Fibroblast of lung (primary cell): Measurements from ENCODE around the gene KRTAP19-6. TPM values are rescaled to one million over a fixed set of nuclear protein-coding genes. Genes with fewer than 3 reads are reported as not detected.

Experiments used
- DNase-seq, 2 donors: peaks; one replicate each; pipeline versions ENCODE4 v3.0.0 to v3.0.0-alpha.2; 2010; ENCODE audit warnings: low read depth in 2 of 2
- H2AFZ ChIP-seq: 2 replicates; pipeline ENCODE4 v1.5.1; 2012; ENCODE audit warnings: low read length, control low read depth, inconsistent platforms
- H3K27ac ChIP-seq: 2 replicates; pipeline ENCODE4 v1.5.1; 2011; ENCODE audit warnings: low read length, control low read depth; ENCODE audit not compliant: insufficient read depth
- H3K27me3 ChIP-seq: 2 replicates; pipeline ENCODE4 v1.5.1; 2011; ENCODE audit warnings: mild to moderate bottlenecking, low read length; ENCODE audit not compliant: control insufficient read depth, insufficient read depth
- H3K36me3 ChIP-seq: 2 replicates; pipeline ENCODE4 v1.5.1; 2011; ENCODE audit warnings: low read length; ENCODE audit not compliant: control insufficient read depth, insufficient read depth
- H3K4me1 ChIP-seq: 2 replicates; pipeline ENCODE4 v1.5.1; 2011; ENCODE audit warnings: low read length; ENCODE audit not compliant: control insufficient read depth, insufficient read depth; ENCODE audit errors: extremely low read depth
- H3K4me2 ChIP-seq: 2 replicates; pipeline ENCODE4 v1.5.1; 2011; ENCODE audit warnings: low read length, control low read depth; ENCODE audit not compliant: insufficient read depth; ENCODE audit errors: extremely low read depth
- H3K4me3 ChIP-seq, 4 experiments: fragments of 200-600 bp in 1 of 4; sonication (generic) in 1 of 4; replicated peaks in 1 of 4; 2 replicates each; pipeline ENCODE4 v1.5.1; 2011 to 2016; ENCODE audit warnings: low read length in 4 of 4, low read depth in 3 of 4, mild to moderate bottlenecking in 3 of 4, control low read depth in 2 of 4, inconsistent platforms in 1 of 4, mixed read lengths in 1 of 4; ENCODE audit not compliant: insufficient read depth in 1 of 4; ENCODE audit errors: control extremely low read depth in 1 of 4
- H3K79me2 ChIP-seq: 2 replicates; pipeline ENCODE4 v1.5.1; 2012; ENCODE audit warnings: mild to moderate bottlenecking, low read length, inconsistent platforms; ENCODE audit not compliant: control insufficient read depth, insufficient read depth
- H3K9ac ChIP-seq: 2 replicates; pipeline ENCODE4 v1.5.1; 2011; ENCODE audit warnings: mild to moderate bottlenecking, low read length, control low read depth; ENCODE audit not compliant: insufficient read depth
- H3K9me3 ChIP-seq: 2 replicates; pipeline ENCODE4 v1.5.1; 2012; ENCODE audit warnings: low read depth, low read length; ENCODE audit not compliant: control insufficient read depth, insufficient read depth
- H4K20me1 ChIP-seq: 2 replicates; pipeline ENCODE4 v1.5.1; 2011; ENCODE audit warnings: low read length; ENCODE audit not compliant: control insufficient read depth, insufficient read depth; ENCODE audit errors: extremely low read depth
- CTCF ChIP-seq, 2 donors: IDR thresholded peaks in 1 of 2; conservative IDR thresholded peaks in 1 of 2; 1 replicate in 1 of 2; 2 replicates in 1 of 2; pipeline ENCODE4 v1.5.1; 2011 to 2012; ENCODE audit warnings: low read length in 2 of 2, control low read depth in 1 of 2, inconsistent platforms in 1 of 2, low read depth in 1 of 2, mild to moderate bottlenecking in 1 of 2
- EZH2 ChIP-seq: IDR thresholded peaks from 2 replicates; pipeline ENCODE4 v1.5.1; 2012; ENCODE audit warnings: low read length, control low read depth, mild to moderate bottlenecking; ENCODE audit errors: missing control alignments
- polyA plus RNA-seq, 2 donors: library from polyadenylated mRNA; depleted of rRNA in 1 of 2; stranded (reverse) in 1 of 2; unstranded in 1 of 2; fragments of >200 nt; gene quantifications; 2 replicates each; pipeline ENCODE4 v1.2.1, GENCODE V29; 2011 to 2012; ENCODE audit warnings: missing spikeins in 1 of 2
- total RNA-seq: library from RNA; depleted of rRNA; stranded (reverse); fragments of >200 nt; gene quantifications from 2 replicates; pipeline ENCODE4 v1.2.1, GENCODE V29; 2014

Gene KRTAP19-6
- total and polyA plus RNA-seq, 2 donors (not counting 1 experiment from before 2014, with no cell fraction given), result not detected

GRCh38 chr21:30580132-30580531, 38.5 kb upstream of the KRTAP19-6 start:
- no peak for DNase-seq
- H3K9ac ChIP-seq, result no peak overlapping the region
- H3K27me3 ChIP-seq, result no peaks in the 10 kb centered on the region
- TF ChIP-seq CTCF (conservative IDR thresholded peaks at IDR 0.05 in 1 of 2, IDR thresholded peaks at IDR 0.05 in 1 of 2; ENCODE audit: low read depth in 1 of 2, low read length in 2 of 2), result no peak
- TF ChIP-seq EZH2, result no peak
- no peak overlapping the region for H2AFZ ChIP-seq
- no peak overlapping the region for H3K4me3 ChIP-seq
- H3K27ac ChIP-seq, result no peak overlapping the region
- H3K4me2 ChIP-seq, result no peak overlapping the region
- no peaks in the 10 kb centered on the region for H3K36me3 ChIP-seq
- no peaks in the 10 kb centered on the region for H3K9me3 ChIP-seq
- no peaks in the 10 kb centered on the region for H4K20me1 ChIP-seq
- H3K4me1 ChIP-seq, result no peaks in the 10 kb centered on the region
- no peaks in the 10 kb centered on the region for H3K79me2 ChIP-seq

- no peak for DNase-seq
- H3K27me3 ChIP-seq, result no peaks in the 10 kb centered on the region
- H3K27ac ChIP-seq, result no peak overlapping the region
- no peaks in the 10 kb centered on the region for H3K79me2 ChIP-seq
- no peak overlapping the region for H3K4me2 ChIP-seq
- H3K9ac ChIP-seq, result no peak overlapping the region
- no peak overlapping the region for H2AFZ ChIP-seq
- H3K36me3 ChIP-seq, result no peaks in the 10 kb centered on the region
- no peak overlapping the region for H3K4me3 ChIP-seq
- H3K9me3 ChIP-seq, result no peaks in the 10 kb centered on the region
- no peaks in the 10 kb centered on the region for H4K20me1 ChIP-seq
- H3K4me1 ChIP-seq, result no peaks in the 10 kb centered on the region
- TF ChIP-seq CTCF (conservative IDR thresholded peaks at IDR 0.05 in 1 of 2, IDR thresholded peaks at IDR 0.05 in 1 of 2; ENCODE audit: low read depth in 1 of 2, low read length in 2 of 2), result no peak
- no peak for TF ChIP-seq EZH2
Observed at GRCh38 chr21:30579346-30579745, 37.7 kb upstream of the KRTAP19-6 start.

GRCh38 chr21:30577766-30578165, 36.1 kb upstream of the KRTAP19-6 start:
- no peaks in the 10 kb centered on the region for H3K36me3 ChIP-seq
- no peaks in the 10 kb centered on the region for H3K4me1 ChIP-seq
- no peaks in the 10 kb centered on the region for H3K27me3 ChIP-seq
- no peak overlapping the region for H3K4me3 ChIP-seq
- H3K4me2 ChIP-seq, result no peak overlapping the region
- H3K79me2 ChIP-seq, result no peaks in the 10 kb centered on the region
- no peak overlapping the region for H3K27ac ChIP-seq
- H3K9ac ChIP-seq, result no peak overlapping the region
- DNase-seq, result no peak
- TF ChIP-seq EZH2 (no peak), CTCF (conservative IDR thresholded peaks at IDR 0.05 in 1 of 2, IDR thresholded peaks at IDR 0.05 in 1 of 2; ENCODE audit: low read depth in 1 of 2, low read length in 2 of 2) (no peak)
- H4K20me1 ChIP-seq, result no peaks in the 10 kb centered on the region
- no peak overlapping the region for H2AFZ ChIP-seq
- H3K9me3 ChIP-seq, result no peaks in the 10 kb centered on the region
